ENCODE data around the gene OSBPL5.

The OSBPL5 gene

GRCh38 chr11:3041699-3042441 lies 123.2 kb downstream of the OSBPL5 start:
- in situ Hi-C loops (cut with MboI; ENCODE audit: low sequenced_read_pairs), result no loop called here

DNA sequence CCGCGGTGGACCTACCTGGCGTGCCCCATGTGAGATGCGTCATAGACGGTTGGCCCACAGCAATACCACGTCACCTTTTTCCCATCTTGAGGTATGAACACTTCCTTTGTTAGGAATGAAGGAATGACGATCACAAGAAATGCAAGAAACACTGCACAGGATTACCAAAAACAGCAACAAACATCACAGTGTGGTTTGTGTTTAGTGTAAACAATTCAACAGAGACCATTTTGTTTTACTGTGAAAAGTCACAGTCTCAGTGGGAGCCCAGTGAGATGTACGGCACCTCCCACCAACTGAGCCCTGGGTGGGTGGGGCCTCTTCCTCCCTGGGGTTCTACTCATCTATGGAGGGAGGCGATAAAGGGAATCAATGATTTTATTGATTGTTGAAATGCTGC lies 124.2 kb downstream of the OSBPL5 start:
- in situ Hi-C loops (cut with MboI; ENCODE audit: low sequenced_read_pairs), result no loop called here

DNA sequence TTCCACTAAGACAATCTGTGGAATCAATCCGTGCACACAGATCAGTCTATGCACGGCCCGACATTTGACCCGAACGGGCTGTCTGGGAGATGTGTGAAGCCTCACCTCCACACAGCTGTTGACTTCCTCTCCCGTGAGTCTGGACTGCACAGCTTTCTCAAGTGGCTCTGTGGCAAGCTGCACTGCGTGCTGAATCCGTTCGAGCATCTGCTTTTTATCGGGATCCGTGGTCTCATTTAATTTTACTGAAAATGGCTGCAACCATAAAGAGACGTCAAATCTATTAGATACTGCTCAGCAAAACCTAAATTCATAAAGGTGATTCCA lies 127.2 kb downstream of the OSBPL5 start:
- in situ Hi-C loops (cut with MboI; ENCODE audit: low sequenced_read_pairs), result no loop called here
